Measurements from ENCODE around the gene CEPT1. TPM values are rescaled to one million over a fixed set of nuclear protein-coding genes. Genes with fewer than 3 reads are reported as not detected.

The CEPT1 gene
- total RNA-seq, 1 donor from 2014 or later: 127 TPM

- Mint-ChIP-seq H3K27me3 (ENCODE audit: unreplicated experiment) (peaks cover 21% of the 10 kb centered on the region), H3K27ac (ENCODE audit: unreplicated experiment) (peak overlapping the region; percentile 87), H3K4me3 (ENCODE audit: unreplicated experiment) (no peak overlapping the region), H3K9me3 (ENCODE audit: unreplicated experiment) (no peaks in the 10 kb centered on the region), H3K4me1 (ENCODE audit: unreplicated experiment) (peaks cover 77% of the 10 kb centered on the region), H3K36me3 (ENCODE audit: low read depth, unreplicated experiment) (peaks cover 54% of the 10 kb centered on the region)
- DNase-seq (ENCODE audit: low spot score): no peak
- TF ChIP-seq, protein P1, sequence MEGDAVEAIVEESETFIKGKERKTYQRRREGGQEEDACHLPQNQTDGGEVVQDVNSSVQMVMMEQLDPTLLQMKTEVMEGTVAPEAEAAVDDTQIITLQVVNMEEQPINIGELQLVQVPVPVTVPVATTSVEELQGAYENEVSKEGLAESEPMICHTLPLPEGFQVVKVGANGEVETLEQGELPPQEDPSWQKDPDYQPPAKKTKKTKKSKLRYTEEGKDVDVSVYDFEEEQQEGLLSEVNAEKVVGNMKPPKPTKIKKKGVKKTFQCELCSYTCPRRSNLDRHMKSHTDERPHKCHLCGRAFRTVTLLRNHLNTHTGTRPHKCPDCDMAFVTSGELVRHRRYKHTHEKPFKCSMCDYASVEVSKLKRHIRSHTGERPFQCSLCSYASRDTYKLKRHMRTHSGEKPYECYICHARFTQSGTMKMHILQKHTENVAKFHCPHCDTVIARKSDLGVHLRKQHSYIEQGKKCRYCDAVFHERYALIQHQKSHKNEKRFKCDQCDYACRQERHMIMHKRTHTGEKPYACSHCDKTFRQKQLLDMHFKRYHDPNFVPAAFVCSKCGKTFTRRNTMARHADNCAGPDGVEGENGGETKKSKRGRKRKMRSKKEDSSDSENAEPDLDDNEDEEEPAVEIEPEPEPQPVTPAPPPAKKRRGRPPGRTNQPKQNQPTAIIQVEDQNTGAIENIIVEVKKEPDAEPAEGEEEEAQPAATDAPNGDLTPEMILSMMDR (IDR thresholded peaks at IDR 0.05; ENCODE audit: unreplicated experiment): no peak
These were observed 51.0 kb downstream of the CEPT1 start for GRCh38 chr1:111190931-111191451.

DNA sequence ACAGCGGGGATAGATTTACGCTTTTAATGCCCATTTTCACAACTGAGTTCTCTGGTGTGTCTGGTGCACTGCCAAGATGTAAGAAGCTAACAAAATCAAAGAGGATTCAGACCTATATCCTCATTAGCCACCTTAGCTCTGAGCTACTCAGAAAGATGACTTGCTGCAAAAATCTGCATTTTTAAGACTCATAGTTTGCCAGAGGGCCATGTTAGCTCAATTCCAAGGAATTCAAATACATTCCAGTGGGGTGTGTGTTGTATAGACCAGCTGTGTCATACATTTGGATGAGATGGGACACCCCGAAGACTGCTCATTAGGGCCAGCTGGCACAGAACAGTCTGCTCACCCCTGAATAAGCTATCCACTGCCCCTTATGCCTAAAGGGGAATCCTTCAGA lies 51.5 kb downstream of the CEPT1 start:
- Mint-ChIP-seq H3K4me1 (ENCODE audit: unreplicated experiment) (peaks cover 82% of the 10 kb centered on the region), H3K9me3 (ENCODE audit: unreplicated experiment) (no peaks in the 10 kb centered on the region), H3K36me3 (ENCODE audit: low read depth, unreplicated experiment) (peaks cover 50% of the 10 kb centered on the region), H3K27ac (ENCODE audit: unreplicated experiment) (peak overlapping the region; percentile 95), H3K27me3 (ENCODE audit: unreplicated experiment) (peaks cover 21% of the 10 kb centered on the region), H3K4me3 (ENCODE audit: unreplicated experiment) (no peak overlapping the region)
- TF ChIP-seq, protein P1 (IDR thresholded peaks at IDR 0.05; ENCODE audit: unreplicated experiment): no peak
- no peak for DNase-seq (ENCODE audit: low spot score)

DNA sequence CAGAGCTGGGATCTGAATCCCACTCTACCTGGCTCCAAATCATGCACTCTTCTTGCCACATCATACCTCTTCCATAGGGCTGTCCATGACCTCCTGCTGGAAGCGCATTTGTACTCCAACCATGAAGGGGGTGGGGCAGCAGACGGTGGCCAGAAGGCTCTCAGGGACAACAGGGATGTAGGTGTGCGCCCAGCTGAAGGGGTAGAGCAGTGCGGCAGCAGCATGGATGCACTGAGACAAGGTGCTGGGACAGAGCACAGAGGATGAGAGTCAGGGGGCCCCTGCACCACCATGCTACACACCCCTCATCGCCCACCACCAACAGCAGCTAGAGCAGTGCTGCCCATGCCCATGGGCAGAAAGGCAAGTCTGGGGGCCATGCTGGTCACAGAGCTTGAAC lies 52.1 kb downstream of the CEPT1 start:
- Mint-ChIP-seq H3K4me3 (ENCODE audit: unreplicated experiment) (no peak overlapping the region), H3K27me3 (ENCODE audit: unreplicated experiment) (peaks cover 24% of the 10 kb centered on the region), H3K9me3 (ENCODE audit: unreplicated experiment) (no peaks in the 10 kb centered on the region), H3K4me1 (ENCODE audit: unreplicated experiment) (peaks cover 82% of the 10 kb centered on the region), H3K36me3 (ENCODE audit: low read depth, unreplicated experiment) (peaks cover 45% of the 10 kb centered on the region), H3K27ac (ENCODE audit: unreplicated experiment) (peak overlapping the region; percentile 95)
- TF ChIP-seq, protein P1 (IDR thresholded peaks at IDR 0.05; ENCODE audit: unreplicated experiment): no peak
- DNase-seq (ENCODE audit: low spot score): no peak

GRCh38 chr1:111192658-111193519 lies 52.9 kb downstream of the CEPT1 start:
- TF ChIP-seq, protein P1 (IDR thresholded peaks at IDR 0.05; ENCODE audit: unreplicated experiment): no peak
- peaks cover 42% of the 10 kb centered on the region for H3K36me3 Mint-ChIP-seq (ENCODE audit: low read depth, unreplicated experiment)
- peaks cover 84% of the 10 kb centered on the region for H3K4me1 Mint-ChIP-seq (ENCODE audit: unreplicated experiment)
- DNase-seq (ENCODE audit: low spot score): no peak
- peak overlapping the region; percentile 53 for H3K4me3 Mint-ChIP-seq (ENCODE audit: unreplicated experiment)
- no peaks in the 10 kb centered on the region for H3K9me3 Mint-ChIP-seq (ENCODE audit: unreplicated experiment)
- peak overlapping the region; percentile 95 for H3K27ac Mint-ChIP-seq (ENCODE audit: unreplicated experiment)
- peaks cover 31% of the 10 kb centered on the region for H3K27me3 Mint-ChIP-seq (ENCODE audit: unreplicated experiment)
